Activated CD4-positive, alpha-beta T cell treated with anti-CD3 and anti-CD28 coated beads for 1 hour (primary cell): ENCODE data around the gene EIF3D.

Experiments
- DNase-seq: peaks from one replicate; pipeline ENCODE4 v3.0.0-alpha.2; 2020

EIF3D gene

DNA sequence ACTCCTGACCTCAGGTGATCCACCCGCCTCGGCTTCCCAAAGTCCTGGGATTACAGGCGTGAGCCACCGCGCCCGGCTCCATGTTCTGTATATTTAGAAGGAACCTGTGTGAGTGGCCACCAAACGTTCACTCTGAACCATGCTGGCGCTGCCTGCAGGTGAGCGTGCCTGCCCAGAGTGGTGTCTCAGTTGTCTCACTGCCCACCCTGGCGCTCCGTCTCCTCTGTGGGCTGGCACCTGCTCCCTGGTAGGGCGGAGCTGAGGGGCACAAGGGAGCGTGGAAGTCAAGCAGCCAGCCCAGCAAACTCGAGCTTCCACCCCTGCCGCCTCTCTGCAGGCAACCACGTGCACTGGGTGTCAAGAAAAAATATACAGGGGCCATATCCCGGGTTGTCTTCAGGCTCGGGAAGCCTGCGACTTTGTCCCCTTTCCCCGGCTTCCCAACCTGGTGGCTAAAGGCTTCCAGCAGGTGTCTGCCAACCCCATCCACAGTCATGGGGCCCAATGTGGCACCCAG lies 64.2 kb downstream of the EIF3D start:
- DNase-seq = no peak

GRCh38 chr22:36463783-36464184 lies 65.2 kb downstream of the EIF3D start:
- DNase-seq = no peak

DNA sequence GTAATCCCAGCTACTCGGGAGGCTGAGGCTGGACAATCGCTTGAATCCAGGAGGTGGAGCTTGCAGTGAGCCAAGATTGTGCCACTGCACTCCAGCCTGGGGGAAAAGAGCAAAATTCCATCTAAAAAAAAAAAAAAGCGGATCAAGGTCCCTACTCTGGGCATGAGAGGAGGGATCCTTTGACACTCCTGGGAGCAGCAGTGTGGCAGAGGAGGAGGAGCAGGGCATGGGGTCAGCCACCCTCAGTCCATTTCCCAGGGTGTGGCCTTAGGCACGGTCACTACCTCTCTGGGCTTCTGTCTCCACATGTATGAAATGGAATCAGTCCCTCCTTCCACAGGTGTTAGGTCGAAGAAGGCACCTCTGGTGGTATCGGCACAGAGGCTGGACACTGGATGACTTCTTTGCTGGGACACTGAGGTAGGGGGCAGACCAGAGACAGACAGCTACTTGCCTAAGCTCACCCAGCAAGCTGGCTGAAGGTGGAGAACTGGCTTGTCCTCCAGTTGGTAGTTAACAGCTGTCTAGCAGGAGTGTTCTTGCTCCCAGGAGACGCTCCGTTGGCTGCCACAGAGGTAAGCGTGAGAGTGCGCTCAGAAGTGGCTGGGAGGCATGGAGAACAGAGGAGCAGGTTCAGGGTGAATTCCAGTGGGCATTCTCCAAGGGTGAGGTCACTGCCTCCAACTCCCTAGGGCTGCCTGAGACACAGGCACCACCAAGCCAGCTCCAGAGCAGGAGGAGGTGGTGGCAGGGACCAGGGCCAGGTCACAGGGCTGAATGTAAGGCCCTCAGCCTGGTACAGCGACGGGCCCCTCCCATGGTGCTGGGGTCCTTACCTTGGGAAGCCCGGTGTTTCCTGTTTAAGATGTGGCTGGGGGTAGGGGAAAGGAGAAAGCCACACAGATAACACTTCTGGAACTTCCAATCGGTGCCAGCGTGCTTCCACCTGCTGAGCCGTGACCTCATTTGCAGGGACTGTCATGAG lies 67.0 kb downstream of the EIF3D start:
- DNase-seq = no peak
